ENCODE results near the gene SLC39A7.
"Not testable (repeated sequence)": the region's sequence is repeated elsewhere in the genome, so short reads cannot be mapped to it uniquely, and the experiment has no call there.

Gene SLC39A7

DNA sequence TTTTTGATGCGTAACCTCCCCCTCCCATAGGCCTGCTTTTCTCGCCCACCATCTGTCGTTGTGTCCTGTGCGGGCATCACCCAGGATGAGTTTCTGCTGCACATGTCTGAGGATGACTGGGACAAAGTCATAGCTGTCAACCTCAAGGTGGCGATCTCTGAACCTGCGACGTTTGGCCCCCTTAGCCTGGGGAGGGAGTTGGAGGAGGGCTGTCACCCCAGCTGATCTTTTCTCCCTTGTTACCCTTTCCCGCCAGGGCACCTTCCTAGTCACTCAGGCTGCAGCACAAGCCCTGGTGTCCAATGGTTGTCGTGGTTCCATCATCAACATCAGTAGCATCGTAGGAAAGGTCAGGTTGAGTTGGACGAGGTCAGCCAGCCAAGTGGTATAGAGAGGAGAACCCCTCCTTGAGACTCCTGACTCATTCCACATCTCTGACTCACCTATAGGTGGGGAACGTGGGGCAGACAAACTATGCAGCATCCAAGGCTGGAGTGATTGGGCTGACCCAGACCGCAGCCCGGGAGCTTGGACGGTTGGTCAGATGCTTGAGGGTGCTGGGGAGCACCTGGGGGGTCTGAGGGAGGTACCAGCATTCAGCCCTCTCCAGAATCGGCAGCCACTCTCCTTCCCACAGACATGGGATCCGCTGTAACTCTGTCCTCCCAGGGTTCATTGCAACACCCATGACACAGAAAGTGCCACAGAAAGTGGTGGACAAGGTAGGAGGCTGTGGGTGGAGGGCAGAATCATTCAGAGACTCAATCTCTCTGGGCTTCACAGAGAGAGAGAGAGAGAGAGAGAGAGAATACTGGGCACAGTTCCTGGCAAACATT is 4.7 kb downstream of the SLC39A7 start:
- no peak for DNase-seq (ENCODE audit: low read depth in 2 of 2)

DNA sequence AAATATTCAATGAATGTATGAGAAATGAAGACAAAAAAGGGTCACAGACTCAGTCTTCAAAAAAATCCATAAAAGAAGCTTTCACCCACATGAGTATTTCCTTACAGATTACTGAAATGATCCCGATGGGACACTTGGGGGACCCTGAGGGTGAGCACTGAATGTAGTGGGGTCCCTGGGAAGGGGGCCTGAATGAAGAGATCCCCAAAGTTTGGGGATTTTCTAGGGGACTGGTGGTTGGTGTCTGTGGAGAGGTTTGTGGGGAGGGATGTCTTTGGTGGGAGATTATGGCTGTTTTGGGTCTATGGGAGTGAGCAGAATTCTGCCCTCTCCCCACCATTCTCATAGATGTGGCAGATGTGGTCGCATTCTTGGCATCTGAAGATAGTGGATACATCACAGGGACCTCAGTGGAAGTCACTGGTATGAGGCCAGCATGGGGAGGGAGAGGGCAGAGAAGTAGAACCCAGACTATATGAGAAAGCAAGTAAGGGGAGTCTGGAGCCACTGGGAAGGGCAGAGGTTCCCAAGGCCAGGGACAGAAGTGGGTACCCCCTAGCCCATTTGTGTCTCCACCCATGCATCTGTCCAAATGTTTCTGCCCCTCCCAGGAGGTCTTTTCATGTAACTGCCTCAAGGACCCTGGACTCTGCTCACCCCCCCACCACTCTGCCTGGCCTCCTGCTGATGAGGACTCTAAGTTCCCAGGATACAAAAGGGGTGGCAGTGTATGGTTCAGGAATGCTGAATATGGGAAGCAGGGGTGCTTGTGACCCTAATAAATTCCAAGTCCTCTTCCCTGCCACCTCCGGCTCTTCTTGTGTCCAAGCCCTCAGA is 5.6 kb downstream of the SLC39A7 start:
- no peak for DNase-seq (ENCODE audit: low read depth in 2 of 2)

DNA sequence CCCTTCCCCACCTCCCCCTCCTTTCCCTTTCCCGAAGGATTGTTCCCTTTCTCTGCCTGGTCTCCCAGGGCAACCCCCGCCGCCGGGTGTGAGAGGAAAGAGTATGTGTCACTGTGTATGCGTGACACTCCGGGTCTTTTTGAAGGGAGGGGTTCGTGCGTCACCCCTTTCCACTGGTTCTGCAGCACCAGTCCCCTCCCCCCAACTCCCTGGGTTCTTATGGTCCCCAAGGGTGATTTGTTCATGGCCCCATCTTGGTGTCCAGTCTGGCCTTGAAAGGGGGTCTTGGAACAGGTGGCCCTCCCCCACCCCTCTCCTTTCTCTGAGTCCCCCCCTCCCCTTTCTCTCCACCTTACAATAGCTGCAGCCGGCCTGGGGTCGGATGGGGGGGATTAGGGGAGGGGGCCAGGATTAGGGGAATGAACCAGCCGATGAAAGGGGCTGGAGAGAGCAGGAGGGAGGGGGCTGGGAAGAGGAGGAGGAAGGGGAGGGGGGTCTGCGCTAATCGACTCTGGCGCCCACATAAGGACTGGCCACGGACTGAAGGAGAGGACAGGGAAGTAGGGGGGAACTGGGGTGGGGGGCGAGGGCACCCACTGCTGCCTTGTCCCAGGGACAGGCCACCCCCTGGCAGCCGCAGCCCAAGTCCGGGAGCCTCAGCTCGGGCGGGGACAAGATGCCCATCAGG is 6.3 kb downstream of the SLC39A7 start:
- DNase-seq (ENCODE audit: low read depth in 2 of 2), result no peak

DNA sequence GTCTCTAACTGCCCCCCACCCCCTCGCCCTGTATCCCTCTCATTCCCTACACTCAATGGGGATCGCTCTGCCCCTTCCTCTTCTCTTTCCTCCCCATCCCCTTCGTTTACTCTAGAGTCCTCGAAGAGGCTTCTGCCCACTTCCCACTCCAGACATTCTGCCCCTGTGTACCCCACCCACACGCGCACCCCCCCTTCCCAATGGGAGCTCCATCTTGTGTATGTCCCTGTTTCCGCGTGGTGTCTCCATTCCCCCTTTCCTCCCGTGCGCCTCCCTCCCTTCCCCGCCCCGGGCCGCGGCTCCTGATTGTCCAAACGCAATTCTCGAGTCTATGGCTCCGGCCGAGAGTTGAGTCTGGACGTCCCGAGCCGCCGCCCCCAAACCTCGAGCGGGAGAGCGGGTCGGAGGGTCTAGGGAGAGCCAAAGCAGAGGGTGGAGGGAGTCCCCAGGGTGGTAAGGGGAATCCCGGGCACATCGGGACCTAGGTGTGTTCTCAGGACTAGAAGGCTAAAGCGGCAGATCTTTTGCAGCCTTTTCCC is 7.0 kb downstream of the SLC39A7 start:
- DNase-seq (ENCODE audit: low read depth in 2 of 2), result no peak

DNA sequence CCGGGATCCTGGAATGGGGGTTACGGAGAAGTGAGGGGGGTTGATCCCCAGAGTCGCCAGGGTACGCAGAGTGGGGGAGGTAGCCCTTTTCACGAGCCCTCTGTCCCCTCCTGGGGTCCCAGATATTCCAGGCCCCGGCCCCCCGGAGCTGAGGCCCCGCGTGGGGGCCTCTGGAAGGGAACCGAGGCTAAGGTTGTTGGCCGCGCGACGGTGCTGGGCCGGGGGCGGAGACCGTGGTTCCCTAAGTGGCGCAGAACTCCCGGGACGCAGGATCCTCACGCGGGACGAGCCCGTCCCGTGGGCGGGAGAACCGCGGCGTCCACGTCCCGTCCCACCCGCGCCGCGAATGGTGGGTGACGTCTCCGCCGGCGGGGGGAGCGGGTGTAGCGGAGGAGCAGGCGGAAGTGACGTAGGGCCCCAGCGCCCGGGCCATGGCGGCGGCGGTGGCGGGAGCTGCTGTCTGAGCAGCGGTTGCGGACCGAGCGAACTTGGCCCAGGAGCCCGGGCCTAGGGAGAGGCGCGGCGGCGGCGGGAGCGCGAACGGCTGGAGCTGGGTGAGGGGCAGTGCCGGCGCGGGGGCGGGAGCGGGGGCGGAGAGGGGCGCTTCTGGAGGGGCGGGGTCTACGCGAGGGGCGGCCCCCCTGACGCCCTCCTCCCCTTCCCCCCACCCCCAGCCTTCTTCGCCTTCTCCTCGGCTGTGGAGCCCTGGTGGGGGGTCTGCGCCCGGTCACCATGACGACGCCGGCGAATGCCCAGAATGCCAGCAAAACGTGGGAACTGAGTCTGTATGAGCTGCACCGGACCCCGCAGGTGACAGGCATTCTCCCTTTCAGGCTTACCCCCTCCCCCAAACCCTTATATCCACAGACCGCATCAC is 7.7 kb downstream of the SLC39A7 start, which contains the start of gene RING1:
RING1 (plus strand) TSS at position 410 of the 877 bp plus-strand sequence; CDS start at position 733, 323 bp downstream.
- peak; percentile 78 to 84 for DNase-seq (ENCODE audit: low read depth in 2 of 2)

DNA sequence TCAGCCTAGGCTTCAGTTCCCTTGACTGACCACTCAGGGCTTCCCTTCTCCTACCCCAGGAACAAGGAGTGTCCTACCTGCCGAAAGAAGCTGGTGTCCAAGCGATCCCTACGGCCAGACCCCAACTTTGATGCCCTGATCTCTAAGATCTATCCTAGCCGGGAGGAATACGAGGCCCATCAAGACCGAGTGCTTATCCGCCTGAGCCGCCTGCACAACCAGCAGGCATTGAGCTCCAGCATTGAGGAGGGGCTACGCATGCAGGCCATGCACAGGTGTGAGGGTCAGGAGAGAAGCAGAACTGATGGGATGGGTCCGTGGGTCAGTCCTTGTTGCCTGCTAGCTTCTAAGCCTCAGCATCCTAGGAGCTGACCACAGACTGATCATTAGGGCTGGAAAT is 9.2 kb downstream of the SLC39A7 start:
- no peak for DNase-seq (ENCODE audit: low read depth in 2 of 2)

DNA sequence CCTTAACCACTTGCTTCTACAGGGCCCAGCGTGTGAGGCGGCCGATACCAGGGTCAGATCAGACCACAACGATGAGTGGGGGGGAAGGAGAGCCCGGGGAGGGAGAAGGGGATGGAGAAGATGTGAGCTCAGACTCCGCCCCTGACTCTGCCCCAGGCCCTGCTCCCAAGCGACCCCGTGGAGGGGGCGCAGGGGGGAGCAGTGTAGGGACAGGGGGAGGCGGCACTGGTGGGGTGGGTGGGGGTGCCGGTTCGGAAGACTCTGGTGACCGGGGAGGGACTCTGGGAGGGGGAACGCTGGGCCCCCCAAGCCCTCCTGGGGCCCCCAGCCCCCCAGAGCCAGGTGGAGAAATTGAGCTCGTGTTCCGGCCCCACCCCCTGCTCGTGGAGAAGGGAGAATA is 10.5 kb downstream of the SLC39A7 start:
- DNase-seq (ENCODE audit: low read depth in 2 of 2), result no peak

DNA sequence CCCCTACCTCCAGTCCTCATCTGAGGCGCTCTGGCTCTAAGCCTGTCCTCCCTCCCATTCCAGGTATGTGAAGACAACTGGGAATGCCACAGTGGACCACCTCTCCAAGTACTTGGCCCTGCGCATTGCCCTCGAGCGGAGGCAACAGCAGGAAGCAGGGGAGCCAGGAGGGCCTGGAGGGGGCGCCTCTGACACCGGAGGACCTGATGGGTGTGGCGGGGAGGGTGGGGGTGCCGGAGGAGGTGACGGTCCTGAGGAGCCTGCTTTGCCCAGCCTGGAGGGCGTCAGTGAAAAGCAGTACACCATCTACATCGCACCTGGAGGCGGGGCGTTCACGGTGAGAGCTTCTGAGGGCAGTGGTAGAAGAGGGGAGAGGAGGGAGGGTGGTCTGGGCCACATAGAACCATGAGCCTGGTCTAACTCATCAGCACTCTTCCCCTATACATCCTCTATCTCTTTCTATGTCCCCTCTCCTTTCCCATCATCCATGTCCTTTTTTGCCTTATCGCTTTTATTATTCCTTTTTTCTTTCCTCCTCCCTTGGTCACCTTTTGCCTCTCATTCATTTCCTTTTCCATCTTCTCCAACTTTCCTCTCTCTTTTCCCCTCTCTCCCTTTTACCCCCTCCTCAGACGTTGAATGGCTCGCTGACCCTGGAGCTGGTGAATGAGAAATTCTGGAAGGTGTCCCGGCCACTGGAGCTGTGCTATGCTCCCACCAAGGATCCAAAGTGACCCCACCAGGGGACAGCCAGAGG is 11.2 kb downstream of the SLC39A7 start:
- no peak for DNase-seq (ENCODE audit: low read depth in 2 of 2)

DNA sequence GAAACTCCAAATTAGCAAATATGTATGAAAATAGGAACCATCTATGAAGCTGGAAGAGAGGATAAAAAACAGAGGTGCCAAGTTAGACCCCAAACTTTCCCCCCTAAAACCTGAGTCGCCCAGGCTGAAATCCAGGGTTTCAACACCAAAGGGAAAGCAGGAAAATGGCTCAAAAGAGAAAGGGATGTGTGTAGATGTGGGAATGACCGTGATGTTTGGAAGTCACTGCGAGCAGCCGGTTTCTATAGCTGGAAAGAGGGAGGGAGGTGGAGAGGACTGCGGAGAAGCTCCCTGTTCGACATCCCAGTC is 12.1 kb downstream of the SLC39A7 start:
- no peak for DNase-seq (ENCODE audit: low read depth in 2 of 2)

DNA sequence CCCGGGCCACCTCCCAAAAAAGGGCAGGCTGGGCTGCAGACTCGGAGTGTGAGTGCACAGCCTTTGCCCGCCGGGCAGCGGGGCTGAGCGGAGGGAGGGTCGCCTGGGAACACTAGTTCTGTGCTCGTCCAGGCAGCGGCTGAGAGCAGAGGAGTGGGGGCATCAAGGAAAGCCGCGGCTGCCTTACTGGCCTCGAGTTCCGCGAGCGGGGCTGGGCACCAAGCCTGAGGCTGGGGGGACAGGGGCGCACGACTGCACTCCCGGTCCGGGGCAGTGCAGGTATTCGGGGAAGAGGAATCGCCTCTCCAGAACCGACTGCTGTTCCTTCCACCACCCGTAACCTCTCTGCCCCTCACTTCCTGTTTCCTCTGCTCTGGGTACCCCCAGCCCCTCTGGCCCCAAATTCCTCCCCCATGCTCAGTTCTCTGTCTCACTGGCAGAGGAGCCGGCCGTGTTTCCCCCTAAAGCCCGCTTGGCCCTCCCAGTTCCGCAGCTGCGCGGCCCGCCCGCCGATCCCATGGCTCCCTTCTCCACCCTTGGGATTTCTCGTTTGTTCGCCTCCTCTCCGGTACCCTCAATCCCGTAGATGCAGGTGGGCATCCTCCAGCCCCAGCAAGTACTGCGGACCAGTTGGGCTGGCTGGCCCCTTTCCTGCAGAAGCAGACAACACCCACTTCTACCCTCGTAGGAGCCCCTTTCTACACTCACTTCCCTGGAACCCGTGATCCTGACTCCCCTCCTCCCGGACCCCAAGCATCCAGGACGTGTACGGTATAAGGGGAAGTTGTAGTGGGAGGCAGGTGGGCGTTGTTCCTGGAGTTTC is 12.7 kb downstream of the SLC39A7 start:
- DNase-seq (ENCODE audit: low read depth in 2 of 2), result no peak

DNA sequence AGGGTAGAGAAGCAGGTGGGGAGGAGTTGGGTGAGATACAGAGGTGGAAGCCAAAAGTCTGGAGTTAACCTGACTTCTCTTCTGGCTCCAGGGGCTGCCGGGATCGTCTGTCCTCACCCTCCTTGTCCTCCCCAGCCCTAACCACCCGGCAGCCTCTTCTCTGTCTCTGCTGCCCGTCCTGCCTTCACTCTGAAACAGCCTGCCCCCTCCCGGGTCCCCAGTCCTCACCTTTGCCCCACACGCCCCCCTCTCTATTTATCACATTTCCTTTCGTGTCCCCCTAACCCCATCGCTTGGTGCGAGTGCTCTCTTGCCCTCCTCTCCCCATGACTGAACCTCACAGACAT is 13.3 kb downstream of the SLC39A7 start:
- no peak for DNase-seq (ENCODE audit: low read depth in 2 of 2)

DNA sequence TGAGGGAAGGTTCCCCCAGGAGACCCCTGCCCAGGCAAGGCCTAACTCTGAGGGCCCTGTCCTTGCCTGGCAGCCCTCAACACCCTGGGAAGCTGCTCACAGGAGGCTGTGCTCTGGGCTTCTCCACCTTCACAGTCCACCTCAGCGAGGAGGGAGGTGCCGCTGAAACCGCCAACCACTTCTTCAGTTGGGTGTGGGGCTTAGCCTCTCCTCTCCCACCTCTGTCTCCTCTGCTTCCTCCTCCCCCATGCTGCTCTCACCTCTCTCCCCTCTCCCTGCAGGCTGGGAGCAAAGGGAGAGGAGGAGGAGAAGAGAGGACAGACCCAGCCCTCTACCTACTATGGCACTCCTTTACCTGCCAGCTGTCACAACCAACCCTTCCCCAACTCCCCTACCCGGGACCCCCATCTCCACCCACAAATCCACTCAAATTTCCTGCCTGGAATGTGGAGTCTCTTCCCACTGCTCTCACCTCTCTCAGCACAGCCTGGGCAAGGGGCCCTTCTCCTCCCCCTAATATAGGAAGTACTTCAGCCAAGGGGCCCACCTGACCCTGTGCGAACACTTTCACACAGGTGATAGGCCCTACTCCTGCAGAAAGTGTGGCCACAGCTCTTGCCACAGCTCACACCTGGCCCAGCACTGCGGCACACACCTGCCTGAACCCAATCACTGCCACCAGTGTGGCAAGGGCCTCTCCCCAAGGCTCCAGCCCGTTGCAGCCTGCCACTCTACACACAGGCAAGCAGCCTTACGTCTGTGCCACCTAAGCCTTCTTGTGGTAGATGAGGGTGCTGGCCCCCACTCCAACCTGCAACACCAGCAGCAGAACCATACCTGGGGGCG is 14.8 kb downstream of the SLC39A7 start:
- DNase-seq (ENCODE audit: low read depth in 2 of 2), result no peak

DNA sequence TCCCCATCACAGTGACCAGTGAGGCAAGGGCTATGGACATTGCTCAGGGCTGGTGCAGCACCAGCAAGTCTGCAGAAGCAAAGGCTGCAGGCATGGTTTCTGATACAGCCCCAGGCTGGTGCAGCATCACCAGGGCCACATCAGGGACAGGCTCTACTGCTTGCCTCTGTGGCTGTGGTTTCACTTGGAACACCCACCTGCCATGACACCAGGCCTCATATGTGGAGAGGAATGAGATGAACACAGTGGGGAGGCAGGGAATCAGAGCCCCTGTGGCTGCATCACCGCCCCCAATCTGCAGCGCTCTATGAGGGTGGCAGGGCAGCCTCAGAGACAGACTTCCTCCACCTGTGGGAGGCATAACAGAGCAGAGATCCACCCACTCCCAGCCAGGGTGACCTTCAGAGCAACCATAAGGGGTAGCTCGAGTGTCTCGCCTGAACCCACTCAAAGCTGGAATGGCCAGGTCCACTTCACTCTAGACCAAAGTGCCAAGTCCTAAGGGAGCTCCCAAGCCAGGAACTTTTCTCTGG is 15.5 kb downstream of the SLC39A7 start:
- no peak for DNase-seq (ENCODE audit: low read depth in 2 of 2)

DNA sequence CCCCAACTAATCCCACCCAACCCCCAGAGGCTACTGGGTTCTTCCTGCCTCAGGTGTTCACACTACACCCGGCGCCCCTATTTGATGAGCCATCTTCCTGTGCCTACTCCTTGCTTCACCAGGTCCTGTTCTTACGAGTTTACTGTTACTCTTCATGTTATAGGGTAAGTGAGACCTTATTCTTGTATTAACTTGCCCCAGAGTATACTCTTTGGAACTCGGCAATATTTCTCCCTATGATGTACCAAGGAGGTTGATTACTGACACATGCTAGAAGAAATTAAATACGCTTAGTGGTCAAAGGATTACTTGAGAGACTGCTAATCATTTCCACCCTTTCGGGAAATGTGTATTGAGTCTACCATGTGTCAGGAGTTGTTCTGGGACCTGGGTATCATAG is 16.6 kb downstream of the SLC39A7 start:
- no peak for DNase-seq (ENCODE audit: low read depth in 2 of 2)

DNA sequence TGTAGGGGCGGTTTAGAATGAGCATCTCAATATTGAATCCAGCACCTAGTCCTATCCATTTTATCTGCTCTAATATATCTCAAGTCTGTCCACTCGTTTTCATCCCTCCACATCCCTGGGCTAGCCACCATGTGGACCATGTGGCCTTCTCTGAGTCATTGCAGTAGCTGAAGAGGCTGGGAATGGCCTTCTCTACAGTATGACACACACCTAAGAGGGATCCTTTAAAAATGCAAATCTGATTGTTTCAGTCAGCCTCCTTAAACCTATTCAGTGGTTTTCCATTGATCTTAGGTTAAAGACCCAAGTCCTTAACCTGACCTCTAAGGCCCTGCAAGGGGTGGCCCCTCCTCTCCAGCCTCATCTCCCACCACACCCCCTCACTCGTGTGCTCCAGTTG is 17.0 kb downstream of the SLC39A7 start:
- DNase-seq (ENCODE audit: low read depth in 2 of 2), result no peak

DNA sequence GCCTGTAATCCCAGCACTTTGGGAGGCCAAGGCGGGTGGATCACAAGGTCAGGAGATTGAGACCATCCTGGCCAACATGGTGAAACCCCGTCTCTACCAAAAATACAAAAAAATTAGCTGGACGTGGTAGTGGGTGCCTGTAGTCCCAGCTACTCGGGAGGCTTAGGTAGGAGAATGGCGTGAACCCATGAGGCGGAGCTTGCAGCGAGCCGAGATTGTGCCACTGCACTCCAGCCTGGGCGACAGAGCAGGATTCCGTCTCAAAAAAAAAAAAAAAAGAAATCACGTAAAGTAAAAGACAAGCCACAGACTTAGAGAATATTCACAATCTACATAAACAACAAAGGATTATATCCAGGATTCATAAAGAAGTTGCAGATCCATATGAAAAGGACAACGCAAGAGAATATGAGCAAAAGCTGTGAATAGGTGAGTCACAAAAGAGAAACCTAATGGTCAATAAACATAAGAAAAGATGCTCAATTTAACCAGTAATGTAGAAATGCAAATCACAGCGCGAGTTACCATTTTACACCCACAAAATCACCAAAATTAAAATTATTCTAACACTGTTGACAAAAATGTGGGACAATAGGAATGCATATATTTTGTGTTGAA is 25.9 kb downstream of the SLC39A7 start:
- DNase-seq (ENCODE audit: low read depth in 2 of 2), result not testable (repeated sequence)

DNA sequence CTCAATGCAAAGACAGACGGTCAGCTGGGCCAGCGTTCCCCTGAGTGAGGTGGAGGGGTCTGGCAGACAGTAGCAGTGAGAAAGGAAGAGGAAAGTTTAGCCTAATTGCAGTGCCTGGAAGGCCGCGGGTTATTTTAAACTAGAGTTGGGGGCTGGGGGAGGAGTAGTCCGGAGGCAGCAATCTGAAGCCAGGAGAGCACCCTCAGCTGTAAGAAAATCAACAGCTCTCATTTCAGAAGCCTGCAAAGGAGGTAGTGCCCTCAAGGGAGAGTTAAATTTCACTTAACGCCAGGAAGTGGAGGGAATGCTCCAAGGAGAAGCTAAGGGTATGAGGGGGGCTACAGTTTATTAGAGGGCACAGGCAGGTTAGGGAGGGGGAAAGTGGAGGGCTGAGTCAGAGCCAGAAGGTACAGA is 34.6 kb downstream of the SLC39A7 start:
- no peak for DNase-seq (ENCODE audit: low read depth in 2 of 2)

DNA sequence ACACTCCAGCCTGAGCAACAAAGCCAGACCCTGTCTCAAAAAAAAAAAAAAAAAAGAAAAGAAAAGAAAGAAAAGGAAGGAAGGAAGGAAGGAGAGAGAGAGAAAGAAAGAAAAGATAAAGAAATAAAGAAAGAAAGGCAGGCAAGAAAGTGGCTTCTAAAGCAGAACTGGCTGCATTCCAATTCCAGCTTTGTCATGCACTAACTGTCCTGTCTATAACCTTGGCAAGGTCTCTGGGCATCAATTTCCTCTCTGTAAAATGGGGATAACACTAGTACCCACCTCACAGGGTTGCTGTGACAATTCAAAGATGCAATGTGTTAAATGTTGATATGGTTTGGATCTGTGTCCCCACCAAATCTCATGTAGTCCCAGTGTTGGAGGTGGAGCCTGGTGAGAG is 35.7 kb downstream of the SLC39A7 start:
- no peak for DNase-seq (ENCODE audit: low read depth in 2 of 2)

Data from stimulated activated CD4-positive, alpha-beta T cell treated with anti-CD3 and anti-CD28 coated beads, Interleukin-1b, Interleukin-23, amount 100 ng/mL, for 4 hours (primary cell).